GM12875 (cell line): ENCODE results near the gene POLN.

Experiments used
- H3K4me3 ChIP-seq: one replicate; pipeline ENCODE4 v1.5.1; 2011; ENCODE audit warnings: low read depth, low read length, control low read depth
- CTCF ChIP-seq: IDR thresholded peaks from 2 replicates; pipeline ENCODE4 v1.5.1; 2011; ENCODE audit warnings: low read depth, mild to moderate bottlenecking, control low read depth, inconsistent platforms, low read length, moderate library complexity, borderline replicate concordance; ENCODE audit not compliant: insufficient read depth

The POLN gene

GRCh38 chr4:2287594-2287915, 45.6 kb upstream of the POLN start:
- no peak overlapping the region for H3K4me3 ChIP-seq
- no peak for TF ChIP-seq CTCF

- TF ChIP-seq CTCF = no peak
- H3K4me3 ChIP-seq = no peak overlapping the region
Observed at GRCh38 chr4:2286904-2287593, 45.1 kb upstream of the POLN start.

DNA sequence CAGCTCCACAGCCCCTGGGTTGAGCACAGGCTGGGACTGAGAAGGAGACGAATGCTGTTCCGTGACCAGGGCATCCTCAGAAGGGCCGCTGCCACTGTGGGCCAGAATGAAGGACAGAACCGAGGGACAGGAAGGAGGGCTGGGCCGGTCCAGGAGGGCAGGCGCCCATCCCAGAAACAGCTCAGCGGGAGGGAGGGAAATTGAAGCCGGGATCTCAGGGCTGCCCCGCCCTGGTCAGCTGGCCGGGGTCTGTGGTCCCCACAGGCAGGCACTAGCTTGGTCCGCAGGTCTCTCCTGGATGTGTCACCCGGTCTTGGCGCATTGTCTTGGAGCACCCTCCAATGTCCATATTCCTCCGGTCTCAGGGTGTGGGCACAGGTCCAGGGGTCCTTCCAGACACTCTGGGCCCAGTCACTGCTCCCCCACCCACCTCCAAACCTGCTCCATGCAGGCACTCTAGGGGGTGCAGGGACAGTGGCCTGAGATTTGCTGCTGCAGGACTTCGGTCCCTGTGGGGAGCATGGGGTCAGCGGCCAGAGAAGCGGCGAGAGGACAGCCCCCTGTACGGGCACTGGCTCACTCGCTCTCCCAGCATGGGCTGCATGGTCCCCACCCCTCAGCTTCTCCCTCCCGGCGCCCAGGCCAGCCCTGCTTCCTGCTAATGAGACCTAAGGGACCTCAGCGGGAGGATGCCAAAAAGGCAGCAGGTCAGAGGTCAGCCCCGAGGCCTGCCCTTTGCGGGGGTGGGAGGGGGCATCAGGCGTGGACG, 43.9 kb upstream of the POLN start:
- no peak overlapping the region for H3K4me3 ChIP-seq
- TF ChIP-seq CTCF = no peak

GRCh38 chr4:2284934-2285612, 43.2 kb upstream of the POLN start:
- H3K4me3 ChIP-seq = no peak overlapping the region
- TF ChIP-seq CTCF = no peak

GRCh38 chr4:2284161-2284933, 42.4 kb upstream of the POLN start:
- TF ChIP-seq CTCF = no peak
- no peak overlapping the region for H3K4me3 ChIP-seq

DNA sequence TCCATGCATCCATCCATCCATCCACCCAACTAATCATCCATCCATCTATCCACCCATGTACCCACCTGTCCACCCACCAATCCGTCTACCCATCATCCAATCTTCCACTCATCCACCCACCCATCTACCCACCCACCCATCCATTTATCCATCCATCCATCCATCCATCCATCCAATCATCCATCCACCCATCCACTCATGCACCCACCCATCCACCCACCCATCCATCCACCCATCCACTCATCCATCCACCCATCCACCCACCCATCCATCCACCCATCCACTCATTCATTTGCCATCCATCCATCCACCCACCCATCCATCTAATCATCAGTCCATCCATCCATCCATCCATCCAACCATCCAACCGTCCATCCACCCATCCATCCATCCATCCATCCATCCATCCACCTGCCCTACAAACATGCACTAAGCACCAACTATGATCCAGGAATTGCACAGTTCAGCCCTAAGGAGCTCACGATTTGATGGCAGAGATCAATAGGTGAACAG, 41.3 kb upstream of the POLN start:
- no peak overlapping the region for H3K4me3 ChIP-seq
- no peak for TF ChIP-seq CTCF
